Loucy (cell line): Measurements from ENCODE around the gene MYOC.

Experiments
- CTCF ChIP-seq: fragments of 200-600 bp; sonication (generic); conservative IDR thresholded peaks from 2 replicates; pipeline ENCODE4 v1.5.1; 2014; ENCODE audit warnings: mild to moderate bottlenecking, antibody characterized with exemption, low read length
- EZH2phosphoT487 ChIP-seq: fragments of 200-600 bp; IDR thresholded peaks from 2 replicates; pipeline ENCODE4 v1.6.1; 2018; ENCODE audit warnings: antibody characterized with exemption, mild to moderate bottlenecking, moderate library complexity, borderline replicate concordance

- TF ChIP-seq CTCF (no peak), EZH2phosphoT487 (no peak)
These were observed 12.3 kb downstream of the MYOC start for GRCh38 chr1:171640225-171640624.
